Pulmonary artery endothelial cell (primary cell): Measurements from ENCODE around the gene OR6V1. TPM values are rescaled to one million over a fixed set of nuclear protein-coding genes. Genes with fewer than 3 reads are reported as not detected.

Experiments used
- DNase-seq: peaks from one replicate; pipeline ENCODE4 v3.0.0-alpha.2; 2011; ENCODE audit warnings: low read depth, low spot score
- total RNA-seq: library from RNA; depleted of rRNA; stranded (reverse); fragments of >200 nt; gene quantifications from 2 replicates; pipeline ENCODE4 v1.2.3, GENCODE V29; 2014

Gene OR6V1, protein sequence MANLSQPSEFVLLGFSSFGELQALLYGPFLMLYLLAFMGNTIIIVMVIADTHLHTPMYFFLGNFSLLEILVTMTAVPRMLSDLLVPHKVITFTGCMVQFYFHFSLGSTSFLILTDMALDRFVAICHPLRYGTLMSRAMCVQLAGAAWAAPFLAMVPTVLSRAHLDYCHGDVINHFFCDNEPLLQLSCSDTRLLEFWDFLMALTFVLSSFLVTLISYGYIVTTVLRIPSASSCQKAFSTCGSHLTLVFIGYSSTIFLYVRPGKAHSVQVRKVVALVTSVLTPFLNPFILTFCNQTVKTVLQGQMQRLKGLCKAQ
- not detected in 2 replicates for total RNA-seq

DNA sequence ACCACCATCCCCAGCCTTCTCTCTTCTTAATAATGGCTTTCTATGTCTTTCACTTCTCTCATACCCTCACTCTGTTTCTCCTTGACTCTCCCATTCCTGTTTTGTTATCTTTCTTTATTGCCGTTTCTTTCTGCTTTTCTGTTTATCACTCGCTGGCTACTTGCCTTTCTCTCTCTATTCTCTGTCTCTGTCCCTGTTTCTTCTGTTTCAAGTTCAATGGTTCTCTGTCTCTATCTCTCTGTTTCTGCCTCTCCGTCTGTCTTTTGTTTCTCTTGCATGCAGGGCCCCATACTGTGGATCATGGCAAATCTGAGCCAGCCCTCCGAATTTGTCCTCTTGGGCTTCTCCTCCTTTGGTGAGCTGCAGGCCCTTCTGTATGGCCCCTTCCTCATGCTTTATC, at the start of gene OR6V1:
Gene OR6V1 (plus strand): TSS at position 301 of the 400 bp plus-strand sequence. CDS start 0 bp downstream, at position 301.
- DNase-seq = no peak

GRCh38 chr7:143002898-143003297, 49.2 kb upstream of the OR6V1 start:
- DNase-seq = no peak

GRCh38 chr7:143003393-143004051, 48.6 kb upstream of the OR6V1 start:
- peak; percentile 17 for DNase-seq

GRCh38 chr7:143005632-143006260, 46.4 kb upstream of the OR6V1 start:
- no peak for DNase-seq

- no peak for DNase-seq
Measured at GRCh38 chr7:143008007-143008901, 43.9 kb upstream of the OR6V1 start.

- DNase-seq = no peak
Measured at GRCh38 chr7:143012001-143012400, 40.1 kb upstream of the OR6V1 start.

- DNase-seq = no peak
Measured at GRCh38 chr7:143012409-143012808, 39.7 kb upstream of the OR6V1 start.

DNA sequence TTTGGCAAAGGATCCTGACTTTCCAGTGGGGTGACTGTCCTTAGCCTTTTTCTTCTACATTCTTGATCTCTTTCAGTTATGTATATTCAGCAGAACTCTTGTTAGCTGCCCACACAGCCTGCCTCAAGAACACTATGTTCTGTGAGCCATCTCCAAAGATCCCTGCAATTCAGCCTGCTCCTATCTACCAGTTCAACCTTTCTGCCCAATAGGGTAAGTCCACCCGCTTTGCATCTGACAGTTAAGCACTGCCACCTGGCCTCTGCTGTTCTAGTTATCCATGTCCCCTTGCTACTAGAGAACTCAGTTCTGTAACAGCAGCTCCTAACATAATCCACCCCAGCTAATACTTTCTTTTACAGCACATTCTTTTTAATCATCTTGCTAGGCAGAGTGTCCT, 38.7 kb upstream of the OR6V1 start:
- DNase-seq = no peak

DNA sequence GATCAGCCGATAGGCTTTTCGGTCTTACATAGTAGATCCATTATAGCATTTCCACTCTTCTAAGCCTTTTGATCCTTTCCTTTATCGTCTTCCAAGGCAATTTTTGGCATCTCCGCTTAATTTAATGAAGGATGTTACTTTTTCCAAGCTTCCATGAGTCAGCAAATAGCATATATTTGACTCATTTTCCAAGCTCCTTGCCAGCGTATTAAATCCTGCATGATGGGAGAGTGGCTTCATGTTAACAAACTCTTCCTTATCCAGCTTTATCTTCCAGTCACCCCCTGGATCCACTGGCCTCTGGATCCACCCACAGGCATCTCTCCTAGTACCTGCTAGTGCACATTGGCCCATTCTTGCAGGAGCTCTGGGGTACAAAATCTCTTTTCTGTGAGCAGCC, 38.2 kb upstream of the OR6V1 start:
- no peak for DNase-seq

DNA sequence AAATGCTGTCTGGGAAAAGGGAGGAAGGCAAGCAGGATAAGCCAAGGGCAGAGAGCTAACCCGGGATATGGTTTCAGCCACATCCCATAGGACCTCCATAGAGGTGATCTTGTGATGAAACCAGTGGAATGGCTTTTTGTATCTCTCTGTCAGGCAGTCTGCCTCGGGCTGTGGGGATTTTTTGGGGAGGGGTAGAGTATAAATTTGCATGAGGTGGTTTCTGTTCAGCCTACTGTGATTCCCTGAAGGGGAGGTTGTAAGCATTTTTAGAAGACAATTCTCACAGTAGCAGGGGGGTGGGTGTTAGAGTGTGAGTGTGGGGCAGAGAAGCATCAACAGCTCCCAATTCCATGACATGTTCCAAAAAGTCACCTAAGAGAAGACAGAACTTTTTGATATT, 37.1 kb upstream of the OR6V1 start:
- DNase-seq = no peak

DNA sequence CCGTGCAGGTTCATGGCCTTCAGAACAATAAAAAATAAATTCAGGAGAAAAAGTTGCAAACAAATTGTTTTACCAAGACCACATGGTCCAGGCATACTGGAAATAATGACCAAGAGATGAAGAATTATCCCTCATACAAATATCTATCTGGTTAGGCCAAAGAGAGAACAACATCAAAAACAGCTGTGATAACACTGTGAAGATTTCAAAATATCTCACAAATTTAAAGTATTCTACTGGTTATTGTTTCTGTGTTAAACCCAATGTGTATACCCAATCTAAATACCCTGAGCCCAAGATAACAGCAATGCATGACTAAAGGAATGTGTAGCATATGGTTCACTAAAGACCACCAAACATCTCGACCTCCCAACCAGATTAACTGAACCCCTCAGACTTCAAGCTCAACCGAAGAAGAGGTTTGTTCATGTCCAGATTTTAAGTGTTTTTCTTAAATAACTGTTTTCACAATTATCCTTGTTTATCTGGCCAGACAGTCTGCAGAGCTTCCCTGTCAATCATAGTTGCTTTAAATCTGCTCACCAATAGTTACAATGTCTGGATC, 36.1 kb upstream of the OR6V1 start:
- DNase-seq = no peak

GRCh38 chr7:143016996-143017395, 35.1 kb upstream of the OR6V1 start:
- DNase-seq = no peak

DNA sequence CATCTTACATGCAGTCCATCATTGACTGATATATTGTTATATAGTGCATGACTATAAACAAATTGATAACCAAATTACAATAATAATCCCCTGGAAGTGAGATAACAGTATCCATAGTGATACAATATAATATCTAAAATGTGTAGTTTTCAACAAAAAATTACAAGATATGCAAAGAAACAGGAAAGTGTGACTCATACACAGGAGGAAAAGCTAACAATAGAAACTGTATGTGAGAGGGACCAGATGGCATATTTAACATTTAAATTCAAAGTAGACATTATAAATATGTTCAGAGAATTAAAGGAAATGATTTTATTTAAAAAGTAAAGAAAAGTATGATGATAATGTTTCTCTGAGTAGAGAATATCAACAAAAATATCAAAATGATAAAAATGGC, 33.2 kb upstream of the OR6V1 start:
- DNase-seq = peak; percentile 46

DNA sequence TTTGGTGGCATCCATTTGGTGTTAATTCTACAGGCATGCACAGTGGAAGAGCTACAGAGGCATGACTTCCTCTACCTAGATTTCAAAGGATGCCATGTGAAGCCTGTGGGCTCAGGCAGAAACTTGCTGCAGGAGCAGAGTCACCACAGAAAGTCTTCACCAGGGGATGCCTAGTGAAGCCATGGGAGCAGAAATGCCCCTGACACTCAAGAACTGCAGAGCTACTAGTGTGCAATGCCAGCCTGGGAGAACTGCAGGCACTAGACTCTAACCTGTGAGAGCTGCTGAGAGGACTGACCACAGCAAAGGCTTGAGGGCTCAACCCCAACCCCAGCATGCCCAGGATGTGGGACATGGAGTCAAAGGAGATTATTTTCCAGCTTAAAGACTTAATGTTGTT, 29.1 kb upstream of the OR6V1 start:
- no peak for DNase-seq

DNA sequence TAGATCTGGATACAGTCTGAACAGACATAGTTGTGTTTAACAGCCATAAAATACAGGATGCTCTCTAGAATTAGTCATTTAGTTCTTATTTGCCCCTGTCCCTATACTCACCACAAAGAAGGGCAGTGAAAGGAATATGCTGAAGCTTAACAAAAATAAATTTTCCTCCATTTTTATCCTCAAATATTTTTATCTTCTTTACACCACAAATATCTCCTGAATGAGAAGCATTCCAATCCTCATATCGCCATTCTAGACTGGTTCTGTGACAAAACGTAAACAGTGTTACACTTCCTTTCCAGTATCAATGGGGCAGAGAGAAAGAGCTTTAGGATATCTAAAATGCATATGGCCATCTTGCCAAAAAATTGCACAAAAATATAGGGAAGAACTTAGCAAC, 26.8 kb upstream of the OR6V1 start:
- no peak for DNase-seq

- no peak for DNase-seq
Measured at GRCh38 chr7:143027032-143027431, 25.1 kb upstream of the OR6V1 start, which contains the start of gene OR9A2. Gene OR9A2, minus strand, starts transcription at chr7:143027132. Its CDS starts 0 bp downstream, at chr7:143027132.

DNA sequence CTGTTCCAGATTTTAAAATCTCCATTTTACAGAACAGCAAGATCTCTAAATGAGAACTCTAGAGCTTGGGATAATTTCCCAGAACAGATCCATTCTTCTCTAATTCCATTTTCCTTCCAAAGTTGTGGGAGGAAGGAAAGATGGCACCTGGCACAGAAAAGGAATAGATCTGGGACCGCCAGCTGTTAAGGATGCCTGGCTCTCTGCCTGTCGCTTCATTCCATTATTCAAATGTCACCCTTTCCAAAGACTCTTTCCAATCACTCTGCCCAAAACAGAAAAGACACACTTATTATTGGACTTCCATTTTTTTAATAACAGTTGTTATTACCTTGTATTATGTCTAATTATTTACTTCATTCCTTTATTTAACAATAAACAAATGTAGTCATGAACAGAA, 24.5 kb upstream of the OR6V1 start:
- no peak for DNase-seq

DNA sequence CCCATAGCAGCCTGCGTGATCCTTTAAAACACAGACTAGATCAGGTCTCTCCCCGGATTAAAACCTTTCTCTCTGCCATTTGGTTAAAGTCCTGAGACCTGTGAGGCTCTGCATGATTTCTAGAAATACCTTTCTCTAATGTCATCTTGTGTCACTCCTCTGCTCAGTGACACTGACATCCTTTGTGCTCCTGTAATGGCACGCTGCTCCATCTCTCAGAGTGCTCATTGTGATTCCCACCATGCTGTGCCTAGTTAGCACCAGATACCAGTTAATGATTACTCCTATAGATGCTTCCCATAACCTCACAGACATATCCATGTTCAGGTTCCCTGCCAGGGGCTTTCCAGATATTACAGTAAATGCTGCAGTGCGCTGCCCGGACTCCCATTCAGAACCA, 13.5 kb upstream of the OR6V1 start:
- no peak for DNase-seq

- no peak for DNase-seq
Measured at GRCh38 chr7:143040209-143040715, 11.9 kb upstream of the OR6V1 start.

DNA sequence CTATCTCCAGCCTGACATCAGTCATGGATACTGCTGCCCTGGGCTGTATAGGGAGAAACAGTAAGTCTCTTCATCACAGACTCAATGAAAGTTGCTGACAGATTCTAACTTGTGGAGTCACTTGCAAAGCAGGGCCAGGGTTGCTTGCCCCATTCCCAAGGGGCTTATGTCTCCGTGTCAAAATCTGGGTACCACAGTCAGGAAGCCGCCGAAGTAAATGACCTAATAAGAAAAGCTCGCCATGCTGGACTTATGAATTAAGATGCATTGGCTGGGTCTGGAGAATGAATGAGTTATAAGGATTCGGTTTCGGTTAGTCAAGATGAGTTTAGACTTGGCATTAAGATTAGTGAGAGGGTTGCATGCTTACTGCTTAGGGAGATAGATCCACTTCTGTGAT, 10.8 kb upstream of the OR6V1 start:
- DNase-seq = no peak

GRCh38 chr7:143042159-143042789, 9.9 kb upstream of the OR6V1 start:
- DNase-seq = no peak
